Tibial nerve (tissue), 4 donors: Measurements from ENCODE around the gene ARID5A. TPM values are rescaled to one million over a fixed set of nuclear protein-coding genes. Genes with fewer than 3 reads are reported as not detected.

Source experiments
- DNase-seq, 2 donors: peaks; one replicate each; pipeline ENCODE4 v3.0.0-alpha.2; 2019; ENCODE audit warnings: low spot score in 2 of 2
- H3K27ac ChIP-seq, 4 donors: fragments of 200-600 bp; sonication (generic) in 3 of 4; one replicate each; pipeline ENCODE4 v1.5.1; 2017 to 2019; ENCODE audit warnings: mild to moderate bottlenecking in 1 of 4
- H3K27me3 ChIP-seq, 2 donors: fragments of 200-600 bp; sonication (generic) in 1 of 2; one replicate each; pipeline versions ENCODE4 v1.5.1 to v1.6.0; 2017 to 2019
- H3K36me3 ChIP-seq, 3 donors: fragments of 200-600 bp; sonication (generic); one replicate each; pipeline ENCODE4 v1.5.1; 2018 to 2019
- H3K4me1 ChIP-seq, 4 donors: fragments of 200-600 bp; sonication (generic) in 3 of 4; one replicate each; pipeline ENCODE4 v1.5.1; 2017 to 2019
- H3K4me3 ChIP-seq, 4 donors: fragments of 200-600 bp; sonication (generic) in 3 of 4; one replicate each; pipeline ENCODE4 v1.5.1; 2017 to 2019; ENCODE audit warnings: mild to moderate bottlenecking in 1 of 4, moderate library complexity in 1 of 4
- H3K9me3 ChIP-seq, 4 donors: fragments of 200-600 bp; sonication (generic) in 3 of 4; one replicate each; pipeline ENCODE4 v1.5.1; 2017 to 2019
- CTCF ChIP-seq, 5 experiments: fragments of 200-600 bp in 3 of 5; fragments of 450-650 bp in 2 of 5; sonication (generic) in 3 of 5; IDR thresholded peaks; one replicate each; pipeline ENCODE4 v1.5.1; 2016 to 2019; ENCODE audit warnings: antibody characterized with exemption in 5 of 5, mild to moderate bottlenecking in 3 of 5, moderate library complexity in 2 of 5
- EP300 ChIP-seq, 2 donors: sonication (generic); formaldehyde crosslinking; IDR thresholded peaks; one replicate each; pipeline ENCODE4 v1.6.1; 2017; ENCODE audit warnings: antibody characterized with exemption in 2 of 2, mild to moderate bottlenecking in 1 of 2
- POLR2A ChIP-seq, 2 donors: fragments of 450-650 bp; IDR thresholded peaks; one replicate each; pipeline ENCODE4 v1.6.1; 2017; ENCODE audit warnings: antibody characterized with exemption in 2 of 2, mild to moderate bottlenecking in 2 of 2, moderate library complexity in 2 of 2
- WGBS, 2 donors: methylation state at CpG; one replicate each; pipeline ENCODE4 v1.1.5; 2018; 5-methylcytosine and 5-hydroxymethylcytosine counted together
- total RNA-seq, 4 donors: library from RNA; depleted of rRNA; stranded (reverse); fragments of >200 nt; gene quantifications; one replicate each; pipeline ENCODE4 v1.1.0, GENCODE V29; 2016

Gene ARID5A
- total RNA-seq, 4 donors from 2014 or later = 23.8 to 56.4 (median 40.3) TPM

- WGBS, 2 donors = 29 to 37% methylated on average over 21 to 29 of the region's 64 CpGs
- Histone ChIP-seq H3K27me3 (peaks cover 0 to 28% of the 10 kb centered on the region in 2 donors), H3K4me1 (no peaks in the 10 kb centered on the region), H3K4me3 (no peak overlapping the region), H3K36me3 (no peaks in the 10 kb centered on the region), H3K27ac (no peak overlapping the region), H3K9me3 (peaks cover 0 to 5% (median 0%) of the 10 kb centered on the region in 4 donors)
- TF ChIP-seq POLR2A (IDR thresholded peaks at IDR 0.05) (no peak), EP300 (IDR thresholded peaks at IDR 0.05) (no peak), CTCF (IDR thresholded peaks at IDR 0.05) (no peak)
- no peak for DNase-seq
Observed at GRCh38 chr2:96500385-96501066, 36.0 kb upstream of the ARID5A start.

GRCh38 chr2:96501471-96501874, 35.1 kb upstream of the ARID5A start:
- 59% methylated on average over 2 of the region's 2 CpGs for WGBS, 2 donors
- H3K4me3 ChIP-seq = no peak overlapping the region
- no peaks in the 10 kb centered on the region for H3K36me3 ChIP-seq
- H3K9me3 ChIP-seq = no peaks in the 10 kb centered on the region
- no peaks in the 10 kb centered on the region for H3K4me1 ChIP-seq
- peaks cover 0 to 28% of the 10 kb centered on the region in 2 donors for H3K27me3 ChIP-seq
- H3K27ac ChIP-seq = no peak overlapping the region
- DNase-seq = no peak
- TF ChIP-seq POLR2A (IDR thresholded peaks at IDR 0.05) (no peak), CTCF (IDR thresholded peaks at IDR 0.05) (no peak), EP300 (IDR thresholded peaks at IDR 0.05) (no peak)

GRCh38 chr2:96501886-96502810, 34.4 kb upstream of the ARID5A start:
- no peak for DNase-seq
- H3K9me3 ChIP-seq = no peaks in the 10 kb centered on the region
- no peaks in the 10 kb centered on the region for H3K36me3 ChIP-seq
- 80 to 81% methylated on average over 11 to 15 of the region's 16 CpGs for WGBS, 2 donors
- no peak for TF ChIP-seq EP300 (IDR thresholded peaks at IDR 0.05)
- no peak overlapping the region for H3K4me3 ChIP-seq
- H3K27me3 ChIP-seq = peaks cover 0 to 28% of the 10 kb centered on the region in 2 donors
- no peak overlapping the region for H3K27ac ChIP-seq
- H3K4me1 ChIP-seq = no peaks in the 10 kb centered on the region

- DNase-seq = no peak
- no peak overlapping the region for H3K4me3 ChIP-seq
- WGBS, 2 donors = 30 to 80% methylated on average over 3 to 11 of the region's 13 CpGs
Observed at GRCh38 chr2:96502891-96503636, 33.5 kb upstream of the ARID5A start.

More at GRCh38 chr2:96502891-96503636, 33.5 kb upstream of the ARID5A start:
- no peaks in the 10 kb centered on the region for H3K9me3 ChIP-seq
- peaks cover 0 to 28% of the 10 kb centered on the region in 2 donors for H3K27me3 ChIP-seq
- no peak overlapping the region for H3K27ac ChIP-seq
- no peak for TF ChIP-seq EP300 (IDR thresholded peaks at IDR 0.05)
- no peak for TF ChIP-seq POLR2A (IDR thresholded peaks at IDR 0.05)
- TF ChIP-seq CTCF (IDR thresholded peaks at IDR 0.05) = no peak
- H3K4me1 ChIP-seq = peaks cover 0 to 8% (median 6%) of the 10 kb centered on the region in 4 donors
- H3K36me3 ChIP-seq = no peaks in the 10 kb centered on the region
